Measurements from ENCODE around the gene TBRG4.
A peak's percentile ranks its signal among the peaks of the same experiment; 100 is the strongest.

The TBRG4 gene

DNA sequence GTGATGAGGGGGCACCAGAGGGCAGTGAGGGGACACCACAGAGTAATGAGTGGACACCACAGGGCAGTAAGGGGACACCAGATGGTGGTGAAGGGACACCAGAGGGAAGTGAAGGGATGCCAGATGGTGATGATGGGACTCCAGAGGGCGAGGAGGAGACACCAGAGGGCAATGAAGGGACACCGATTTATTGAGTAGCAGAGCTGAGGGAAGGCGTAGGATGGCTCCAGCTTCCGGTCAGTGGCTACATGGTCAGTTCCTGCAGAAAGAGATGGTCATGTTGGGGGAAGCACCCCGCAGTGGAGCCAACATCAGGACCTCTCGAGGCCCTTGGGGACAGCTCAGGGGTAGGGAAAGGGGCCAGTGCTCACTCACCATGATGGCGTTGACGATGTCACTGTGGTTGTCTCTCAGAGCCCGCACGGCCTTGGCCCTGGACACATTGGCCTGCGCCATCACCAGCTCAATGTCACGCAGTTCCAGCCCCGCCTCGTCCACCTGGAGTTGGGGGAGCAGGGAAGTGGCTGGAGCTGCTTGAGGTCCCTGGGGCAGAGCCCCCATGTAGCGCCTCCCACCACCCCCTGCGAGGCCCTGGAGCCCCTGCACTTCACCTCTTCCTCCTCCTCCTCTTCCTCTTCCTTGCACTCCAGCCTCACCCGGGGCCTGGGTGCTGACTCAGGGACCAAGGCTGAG is 31.1 kb downstream of the TBRG4 start:
- Histone ChIP-seq H3K27ac (replicated peaks) (no peak overlapping the region), H3K4me3 (replicated peaks; ENCODE audit: insufficient read depth, low read length) (no peak overlapping the region), H3K27me3 (ENCODE audit: insufficient read depth, poor library complexity, severe bottlenecking) (no peaks in the 10 kb centered on the region)
- no peak for TF ChIP-seq REST (IDR thresholded peaks at IDR 0.05; ENCODE audit: insufficient replicate concordance, low read depth)
- 0 out of 2 replicates have a peak, but pooled peaks have one; percentile 8 for TF ChIP-seq SPI1 (IDR thresholded peaks at IDR 0.05; ENCODE audit: borderline replicate concordance, low read depth)
- peak in 1 of 2 experiments; percentile 46 for DNase-seq (ENCODE audit: low read depth in 1 of 2, low spot score in 1 of 2)

GRCh38 chr7:45078125-45078681 is 33.3 kb downstream of the TBRG4 start:
- DNase-seq (ENCODE audit: low read depth in 1 of 2, low spot score in 1 of 2) = no peak
- H3K4me3 ChIP-seq (replicated peaks; ENCODE audit: insufficient read depth, low read length) = no peak overlapping the region
- no peak overlapping the region for H3K27ac ChIP-seq (replicated peaks)
- peak; percentile 48 for TF ChIP-seq POLR2AphosphoS5 (IDR thresholded peaks at IDR 0.05; ENCODE audit: low read depth)
- TF ChIP-seq GABPA (IDR thresholded peaks at IDR 0.05; ENCODE audit: low read depth) = no peak
- H3K27me3 ChIP-seq (ENCODE audit: insufficient read depth, poor library complexity, severe bottlenecking) = no peaks in the 10 kb centered on the region

- Histone ChIP-seq H3K27ac (replicated peaks) (no peak overlapping the region), H3K4me3 (replicated peaks; ENCODE audit: insufficient read depth, low read length) (no peak overlapping the region), H3K27me3 (ENCODE audit: insufficient read depth, poor library complexity, severe bottlenecking) (no peaks in the 10 kb centered on the region)
- no peak for DNase-seq (ENCODE audit: low read depth in 1 of 2, low spot score in 1 of 2)
- TF ChIP-seq REST (IDR thresholded peaks at IDR 0.05; ENCODE audit: insufficient replicate concordance, low read depth) (no peak), CTCF (IDR thresholded peaks at IDR 0.05; ENCODE audit: insufficient read depth, low read length) (no peak), POLR2AphosphoS5 (IDR thresholded peaks at IDR 0.05; ENCODE audit: low read depth) (no peak), GABPA (IDR thresholded peaks at IDR 0.05; ENCODE audit: low read depth) (no peak), SPI1 (IDR thresholded peaks at IDR 0.05; ENCODE audit: borderline replicate concordance, low read depth) (no peak)
Observed at GRCh38 chr7:45077579-45077978, 33.9 kb downstream of the TBRG4 start.

- Histone ChIP-seq H3K4me3 (replicated peaks; ENCODE audit: insufficient read depth, low read length) (no peak overlapping the region), H3K27ac (replicated peaks) (no peak overlapping the region), H3K27me3 (ENCODE audit: insufficient read depth, poor library complexity, severe bottlenecking) (no peaks in the 10 kb centered on the region)
- no peak for TF ChIP-seq POLR2AphosphoS5 (IDR thresholded peaks at IDR 0.05; ENCODE audit: low read depth)
- no peak for TF ChIP-seq SPI1 (IDR thresholded peaks at IDR 0.05; ENCODE audit: borderline replicate concordance, low read depth)
- TF ChIP-seq CTCF (IDR thresholded peaks at IDR 0.05; ENCODE audit: insufficient read depth, low read length) = no peak
- DNase-seq (ENCODE audit: low read depth in 1 of 2, low spot score in 1 of 2) = no peak
Observed at GRCh38 chr7:45076946-45077345, 34.6 kb downstream of the TBRG4 start.
